Measurements from ENCODE around the gene FANCI.
A peak's percentile ranks its signal among the peaks of the same experiment; 100 is the strongest.

FANCI gene

GRCh38 chr15:89305395-89305794, 61.6 kb downstream of the FANCI start:
- DNase-seq, result no peak

DNA sequence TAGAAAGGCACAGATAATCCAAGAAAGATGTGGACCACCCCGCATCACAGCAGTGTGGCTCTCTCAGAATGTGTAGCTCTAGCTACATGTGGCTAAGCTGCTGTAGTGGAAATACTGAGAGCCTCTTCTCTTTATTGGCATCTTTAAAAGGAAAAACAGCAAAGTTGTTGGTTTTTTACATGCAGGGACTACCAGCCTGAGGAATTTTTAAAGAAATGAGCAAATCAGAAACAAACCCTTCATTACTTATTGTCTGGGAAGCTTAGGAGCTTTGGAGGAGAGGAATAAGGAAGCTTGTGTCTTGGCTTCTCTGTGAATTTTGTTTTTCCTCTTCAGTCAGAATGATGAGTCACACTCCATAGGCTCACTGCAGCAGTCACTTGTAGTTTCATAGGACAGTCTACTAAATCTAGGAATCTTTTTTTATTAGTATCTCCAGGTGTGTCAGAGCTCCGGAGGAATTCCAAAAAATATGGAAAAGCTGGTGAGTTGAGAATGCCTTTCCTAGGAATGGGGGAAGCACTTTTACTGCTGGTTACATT, 63.3 kb downstream of the FANCI start:
- DNase-seq, result peak in 1 of 51 donors; percentile 15

DNA sequence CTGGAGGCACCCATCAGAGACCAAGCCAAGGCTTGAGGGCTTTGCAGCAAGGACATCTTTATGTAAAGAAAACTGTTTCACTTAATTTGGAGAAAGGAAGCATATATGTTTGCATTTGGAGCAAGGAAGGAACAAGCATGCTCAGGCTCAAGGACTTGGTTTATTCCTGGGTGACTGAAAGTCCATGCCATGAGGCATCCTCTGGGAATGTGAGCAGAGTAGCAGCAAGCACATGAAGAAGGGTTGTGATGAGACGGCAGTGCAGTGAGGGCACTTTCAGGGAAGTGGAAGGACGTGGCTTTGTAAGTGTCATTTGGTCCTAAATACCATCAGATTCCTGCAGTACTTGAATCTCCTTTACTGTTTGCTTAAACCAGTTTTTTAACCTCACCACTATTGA, 64.0 kb downstream of the FANCI start:
- DNase-seq, result no peak

DNA sequence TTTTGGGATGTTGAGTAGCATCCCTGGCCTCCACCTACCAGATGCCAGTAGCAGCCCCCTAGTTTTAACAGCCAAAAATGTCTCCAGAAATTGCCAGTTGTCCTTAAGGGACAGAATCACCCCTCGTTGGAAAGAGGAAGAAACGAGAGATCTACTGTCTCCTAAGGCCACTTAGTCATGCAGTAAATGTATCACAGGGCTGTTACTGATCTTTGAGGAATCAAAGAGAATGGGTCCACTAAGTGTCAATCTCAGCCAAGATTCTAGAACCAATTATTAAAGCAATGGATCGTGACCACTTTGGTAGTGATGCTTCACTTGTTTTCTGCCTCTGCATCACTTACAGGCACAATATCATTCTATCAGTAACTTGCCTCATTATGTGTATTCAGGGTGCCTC, 64.5 kb downstream of the FANCI start:
- DNase-seq, result no peak

GRCh38 chr15:89309993-89310392, 66.2 kb downstream of the FANCI start:
- DNase-seq, result no peak

GRCh38 chr15:89315375-89315929, 71.7 kb downstream of the FANCI start:
- no peak for DNase-seq

- no peak for DNase-seq
Measured at GRCh38 chr15:89316504-89316903, 72.7 kb downstream of the FANCI start.

DNA sequence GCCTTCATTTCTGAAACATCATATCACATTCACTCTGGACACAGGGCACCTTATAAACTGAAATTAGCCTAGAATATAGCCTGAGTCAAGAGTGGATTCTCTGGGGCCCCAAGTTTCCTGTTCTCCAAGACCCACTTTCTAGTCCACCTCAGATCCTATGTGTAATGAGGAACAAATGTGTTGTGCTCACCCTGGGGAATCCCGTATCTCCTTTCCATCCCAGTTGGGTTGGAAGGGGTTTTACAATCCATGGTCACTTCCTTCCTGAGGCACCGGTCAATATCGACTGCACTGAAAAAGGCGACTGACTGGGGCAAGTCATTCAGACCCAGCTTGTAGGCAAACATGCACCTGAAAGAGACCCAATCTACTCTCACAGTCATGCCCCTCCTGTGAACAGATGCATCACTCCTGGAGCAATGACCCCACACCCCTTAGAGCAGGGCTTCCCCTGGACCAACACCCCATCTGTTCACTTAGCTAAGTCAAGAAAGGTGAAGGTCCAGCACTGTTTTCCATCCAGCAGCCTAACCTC, 73.5 kb downstream of the FANCI start:
- DNase-seq, result no peak

DNA sequence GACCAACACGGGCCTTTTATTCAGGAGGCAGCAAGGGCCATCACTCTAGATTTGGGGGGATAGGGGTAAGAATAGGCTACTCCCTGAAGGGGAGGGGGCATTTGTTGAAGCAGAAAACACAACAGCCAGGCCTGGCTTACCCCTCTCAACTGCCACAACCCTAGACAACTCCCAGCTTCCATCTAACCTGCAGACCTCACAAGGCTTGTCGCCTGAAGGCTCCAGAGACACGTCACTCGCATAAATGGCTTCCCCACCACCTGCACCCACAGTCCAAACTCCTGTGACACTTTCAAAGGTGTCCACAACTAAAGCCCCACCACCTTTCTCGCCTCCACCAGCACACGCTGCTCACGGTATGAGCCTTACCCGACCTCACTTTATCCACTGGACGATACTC, 75.9 kb downstream of the FANCI start:
- no peak for DNase-seq

- DNase-seq, result no peak
Measured at GRCh38 chr15:89320200-89320599, 76.4 kb downstream of the FANCI start.

- no peak for DNase-seq
Measured at GRCh38 chr15:89321521-89322410, 78.0 kb downstream of the FANCI start.

DNA sequence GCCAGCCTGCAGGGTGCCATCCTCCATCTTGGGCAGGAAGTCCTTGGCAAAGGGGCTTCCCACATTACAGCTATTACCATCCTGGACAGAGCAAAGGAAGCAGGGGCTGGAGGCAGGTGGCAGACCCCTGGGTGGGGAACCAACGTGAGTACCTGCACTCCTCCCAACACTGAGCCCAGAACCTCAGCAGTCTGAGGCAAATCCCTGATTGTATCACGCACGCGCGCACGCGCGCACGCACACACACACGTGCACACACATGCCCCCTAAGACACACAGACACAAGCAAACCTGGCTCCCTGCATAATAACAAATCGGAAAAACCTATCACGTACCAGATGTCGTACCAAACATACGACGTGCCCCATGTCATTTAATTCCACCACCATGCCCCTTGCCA, 79.0 kb downstream of the FANCI start:
- DNase-seq, result no peak

GRCh38 chr15:89323825-89324224, 80.0 kb downstream of the FANCI start:
- DNase-seq, result no peak

DNA sequence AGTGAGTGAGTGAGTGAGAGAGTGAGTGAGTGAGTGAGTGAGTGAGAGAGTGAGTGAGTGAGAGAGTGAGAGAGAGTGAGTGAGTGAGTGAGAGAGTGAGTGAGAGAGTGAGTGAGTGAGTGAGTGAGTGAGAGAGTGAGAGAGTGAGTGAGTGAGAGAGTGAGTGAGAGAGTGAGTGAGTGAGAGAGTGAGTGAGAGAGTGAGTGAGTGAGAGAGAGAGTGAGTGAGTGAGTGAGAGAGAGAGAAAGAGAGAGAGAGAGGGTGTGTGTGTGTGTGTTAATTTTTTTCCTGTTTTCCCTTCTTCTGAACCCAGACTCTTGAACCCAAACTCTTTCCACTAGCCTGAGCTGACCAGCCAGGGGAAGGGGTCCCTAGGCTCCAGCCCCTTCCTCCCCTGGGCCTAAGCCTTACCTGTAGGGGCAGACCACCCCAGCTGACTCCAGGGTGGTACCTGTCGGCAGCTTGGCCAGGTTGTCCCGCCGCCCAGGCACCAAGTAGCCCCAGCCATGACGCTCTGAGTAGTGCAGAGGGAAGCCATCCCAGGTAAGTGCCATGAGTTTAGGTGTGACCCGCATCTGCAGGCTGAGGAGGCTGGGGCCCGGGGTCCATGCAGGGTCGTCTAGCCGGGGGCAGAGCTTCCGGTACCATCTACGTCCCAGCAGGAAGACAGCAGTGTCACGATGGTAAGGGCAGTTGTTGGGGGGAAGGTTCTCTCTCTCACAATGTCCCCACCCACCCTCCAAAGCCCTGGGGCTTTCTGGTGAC, 81.4 kb downstream of the FANCI start:
- no peak for DNase-seq

DNA sequence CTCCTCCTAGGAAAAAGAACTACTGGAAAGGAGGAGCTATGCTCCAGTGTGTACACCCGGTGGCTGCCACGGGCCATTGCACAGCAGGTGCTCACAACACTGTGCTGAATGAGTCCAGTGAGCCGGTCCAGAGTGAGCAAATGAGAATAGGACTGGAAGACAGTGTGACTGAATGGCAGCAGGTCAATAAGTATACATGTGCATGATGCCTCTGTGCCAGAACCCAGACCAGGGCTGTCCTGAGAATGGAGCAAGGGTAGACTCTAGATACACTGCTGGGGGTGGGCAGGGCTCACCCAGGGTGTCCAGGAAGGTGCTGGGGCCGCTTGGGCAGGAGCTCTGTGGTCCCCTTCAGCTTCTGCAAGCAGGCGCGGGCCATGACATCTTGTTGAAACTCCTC, 82.5 kb downstream of the FANCI start:
- DNase-seq, result no peak

GRCh38 chr15:89327113-89327512, 83.3 kb downstream of the FANCI start:
- no peak for DNase-seq

DNA sequence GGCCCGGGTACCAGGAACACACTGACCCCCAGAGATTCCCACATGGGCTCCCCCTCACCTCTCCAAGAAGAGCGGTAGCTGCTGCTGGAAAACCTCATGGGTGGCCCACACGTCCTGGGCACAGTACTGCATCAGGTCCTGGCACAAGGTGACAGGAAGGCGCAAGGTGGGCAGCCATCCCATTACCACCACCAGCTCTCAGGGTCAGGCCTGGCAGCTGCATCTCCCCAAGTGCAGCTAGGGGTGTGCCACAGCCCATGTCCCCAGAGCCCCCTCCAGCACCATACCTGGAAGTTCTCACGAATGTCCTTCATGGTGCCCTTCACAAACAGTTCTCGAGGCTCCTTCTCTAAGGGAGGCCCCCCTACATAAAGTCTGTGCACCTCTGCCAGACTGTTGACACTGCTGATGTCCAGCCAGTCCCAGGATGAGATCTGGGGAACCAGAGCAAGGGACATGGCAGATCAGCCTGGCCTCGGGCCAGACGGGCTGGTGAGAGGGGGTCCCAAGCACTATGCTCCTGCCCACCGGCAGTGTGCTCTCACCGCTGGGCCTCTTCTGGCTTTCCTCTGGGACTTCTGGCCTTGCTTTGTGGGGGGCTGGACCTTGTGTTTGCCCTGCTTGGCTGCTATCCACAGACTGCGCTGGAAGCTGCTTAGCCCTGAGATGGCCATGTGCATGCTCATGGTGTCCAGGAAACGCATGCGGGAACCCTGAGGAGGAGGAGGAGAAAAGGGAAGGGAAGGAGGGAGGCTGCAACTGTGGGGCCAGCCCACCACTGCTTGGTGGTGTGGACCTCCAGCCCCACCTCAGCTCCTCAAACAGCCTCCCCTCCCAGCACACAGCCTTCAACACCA, 84.8 kb downstream of the FANCI start:
- peak in 17 of 51 donors; percentile 9 to 59 (median 25) for DNase-seq

DNA sequence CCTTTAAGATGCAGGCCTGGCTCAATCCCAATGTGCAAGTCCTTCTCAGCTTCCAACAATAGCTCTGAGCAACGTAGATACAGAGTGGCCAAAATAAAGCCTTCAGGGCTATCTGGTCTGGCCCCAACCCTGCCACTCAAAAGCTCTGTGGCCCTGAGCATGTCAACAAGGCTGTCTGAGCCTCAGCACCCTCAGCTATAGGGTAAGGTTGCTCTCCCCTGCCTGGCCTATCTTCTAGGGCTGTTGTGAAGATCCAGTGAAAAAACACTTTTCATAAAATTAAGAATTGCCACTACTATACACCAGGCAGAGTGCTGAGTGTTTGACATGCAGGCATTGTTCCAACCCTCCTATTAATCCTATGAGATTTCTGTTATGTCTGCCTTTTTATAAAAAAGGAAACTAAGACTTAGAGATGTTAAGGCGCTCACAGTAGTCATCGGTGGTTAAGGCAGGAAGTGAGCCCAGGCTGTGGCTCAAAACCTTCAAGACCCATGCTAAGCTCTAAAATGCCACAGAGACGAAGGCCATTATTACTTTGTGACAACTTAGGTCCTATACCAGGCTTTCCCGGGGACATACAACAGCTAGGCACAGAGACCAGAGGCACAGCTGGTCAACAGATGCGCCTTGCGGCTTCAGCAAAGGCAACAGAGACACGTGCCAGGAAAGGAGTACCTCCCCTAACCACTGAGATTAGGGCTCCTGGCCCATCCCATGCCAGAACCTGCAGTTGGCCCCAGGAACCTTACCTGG, 85.7 kb downstream of the FANCI start:
- DNase-seq, result no peak

DNA sequence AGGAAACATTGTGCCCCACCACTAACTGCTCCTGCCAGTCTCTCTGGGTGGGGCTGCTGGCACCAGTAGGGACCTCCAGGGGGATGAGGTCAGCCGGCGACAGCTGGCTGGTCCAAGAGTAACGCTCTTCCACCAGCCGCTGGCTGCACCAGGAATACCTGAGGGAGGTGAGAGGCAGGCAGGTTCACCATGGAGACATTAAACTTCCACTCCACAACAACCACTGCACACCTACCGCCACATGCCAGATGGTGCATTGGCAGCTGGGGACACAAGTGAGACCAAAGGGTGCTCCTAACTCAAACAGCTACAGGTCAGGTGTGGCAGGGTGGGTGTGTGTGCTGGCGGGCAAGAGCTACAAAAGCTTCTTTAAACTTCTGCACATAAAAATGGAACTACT, 86.3 kb downstream of the FANCI start:
- no peak for DNase-seq
